ENCODE measurements around the gene FGF11. TPM values are rescaled to one million over a fixed set of nuclear protein-coding genes. Genes with fewer than 3 reads are reported as not detected.
A peak's percentile ranks its signal among the peaks of the same experiment; 100 is the strongest.
"Not testable (repeated sequence)": the region's sequence is repeated elsewhere in the genome, so short reads cannot be mapped to it uniquely, and the experiment has no call there.

FGF11 gene
- total and polyA plus RNA-seq, 2 donors (not counting 1 experiment from before 2014, with no cell fraction given): 0.33 to 0.87 TPM

DNA sequence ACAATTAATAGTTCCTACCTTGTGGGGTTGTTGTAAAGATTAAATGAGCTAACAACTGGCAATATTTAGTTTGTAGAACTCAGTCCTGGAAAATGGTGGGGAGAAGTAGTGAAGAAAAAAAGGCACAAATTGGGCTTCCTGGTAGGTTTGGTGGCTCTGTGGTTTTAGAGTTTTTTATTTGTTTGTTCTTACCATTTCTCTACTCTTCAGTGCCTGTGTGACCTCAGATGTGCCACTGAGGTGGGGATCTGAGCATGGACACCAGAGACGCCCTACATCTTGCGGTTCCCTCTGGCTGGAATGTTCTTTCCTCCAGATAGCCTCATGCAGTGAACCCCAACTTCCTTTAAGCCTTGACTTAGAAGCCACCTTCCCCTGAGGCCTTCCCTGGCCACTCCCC is 32.4 kb downstream of the FGF11 start:
- H3K9ac ChIP-seq (ENCODE audit: insufficient read depth, low read length): no peak overlapping the region
- peaks cover 82% of the 10 kb centered on the region for H3K79me2 ChIP-seq (ENCODE audit: control insufficient read depth, insufficient read depth, low read length)
- TF ChIP-seq EZH2 (IDR thresholded peaks at IDR 0.05; ENCODE audit: low read length, missing control alignments) (no peak), CTCF (conservative IDR thresholded peaks at IDR 0.05 in 1 of 2, IDR thresholded peaks at IDR 0.05 in 1 of 2; ENCODE audit: low read depth in 1 of 2, low read length in 2 of 2) (no peak)
- H4K20me1 ChIP-seq (ENCODE audit: control insufficient read depth, extremely low read depth, insufficient read depth, low read length): no peaks in the 10 kb centered on the region
- no peak for DNase-seq (ENCODE audit: low read depth in 2 of 2)
- no peaks in the 10 kb centered on the region for H3K9me3 ChIP-seq (ENCODE audit: control insufficient read depth, insufficient read depth, low read depth, low read length)
- peaks cover 2% of the 10 kb centered on the region for H3K36me3 ChIP-seq (ENCODE audit: control insufficient read depth, insufficient read depth, low read length)
- H2AFZ ChIP-seq (ENCODE audit: low read length): no peak overlapping the region
- H3K27ac ChIP-seq (ENCODE audit: insufficient read depth, low read length): no peak overlapping the region
- no peak overlapping the region for H3K4me2 ChIP-seq (ENCODE audit: extremely low read depth, insufficient read depth, low read length)
- H3K4me1 ChIP-seq (ENCODE audit: control insufficient read depth, extremely low read depth, insufficient read depth, low read length): peaks cover 17% of the 10 kb centered on the region
- no peaks in the 10 kb centered on the region for H3K27me3 ChIP-seq (ENCODE audit: control insufficient read depth, insufficient read depth, low read length)
- no peak overlapping the region for H3K4me3 ChIP-seq (replicated peaks in 1 of 4; ENCODE audit: control extremely low read depth in 1 of 4, insufficient read depth in 1 of 4, low read depth in 3 of 4, low read length in 4 of 4)

- H2AFZ ChIP-seq (ENCODE audit: low read length); H3K27me3 ChIP-seq (ENCODE audit: control insufficient read depth, insufficient read depth, low read length); H3K27ac ChIP-seq (ENCODE audit: insufficient read depth, low read length); H3K9ac ChIP-seq (ENCODE audit: insufficient read depth, low read length); H3K4me3 ChIP-seq (replicated peaks in 1 of 4; ENCODE audit: control extremely low read depth in 1 of 4, insufficient read depth in 1 of 4, low read depth in 3 of 4, low read length in 4 of 4); H4K20me1 ChIP-seq (ENCODE audit: control insufficient read depth, extremely low read depth, insufficient read depth, low read length); H3K4me2 ChIP-seq (ENCODE audit: extremely low read depth, insufficient read depth, low read length); H3K36me3 ChIP-seq (ENCODE audit: control insufficient read depth, insufficient read depth, low read length); H3K9me3 ChIP-seq (ENCODE audit: control insufficient read depth, insufficient read depth, low read depth, low read length); DNase-seq (ENCODE audit: low read depth in 2 of 2): not testable (repeated sequence)
- H3K79me2 ChIP-seq (ENCODE audit: control insufficient read depth, insufficient read depth, low read length): peaks cover 85% of the 10 kb centered on the region
- peaks cover 16% of the 10 kb centered on the region for H3K4me1 ChIP-seq (ENCODE audit: control insufficient read depth, extremely low read depth, insufficient read depth, low read length)
Measured at GRCh38 chr17:7474767-7475166, 35.5 kb downstream of the FGF11 start.

GRCh38 chr17:7475764-7476422 is 36.6 kb downstream of the FGF11 start:
- H3K9me3 ChIP-seq (ENCODE audit: control insufficient read depth, insufficient read depth, low read depth, low read length): no peaks in the 10 kb centered on the region
- H3K36me3 ChIP-seq (ENCODE audit: control insufficient read depth, insufficient read depth, low read length): peaks cover 2% of the 10 kb centered on the region
- peak overlapping the region; percentile 27 for H3K4me2 ChIP-seq (ENCODE audit: extremely low read depth, insufficient read depth, low read length)
- peaks cover 81% of the 10 kb centered on the region for H3K79me2 ChIP-seq (ENCODE audit: control insufficient read depth, insufficient read depth, low read length)
- H3K27ac ChIP-seq (ENCODE audit: insufficient read depth, low read length): peak overlapping the region; percentile 91
- TF ChIP-seq CTCF (conservative IDR thresholded peaks at IDR 0.05 in 1 of 2, IDR thresholded peaks at IDR 0.05 in 1 of 2; ENCODE audit: low read depth in 1 of 2, low read length in 2 of 2) (no peak), EZH2 (IDR thresholded peaks at IDR 0.05; ENCODE audit: low read length, missing control alignments) (no peak)
- no peak overlapping the region for H2AFZ ChIP-seq (ENCODE audit: low read length)
- no peaks in the 10 kb centered on the region for H3K27me3 ChIP-seq (ENCODE audit: control insufficient read depth, insufficient read depth, low read length)
- peaks cover 21% of the 10 kb centered on the region for H3K4me1 ChIP-seq (ENCODE audit: control insufficient read depth, extremely low read depth, insufficient read depth, low read length)
- no peak overlapping the region for H3K9ac ChIP-seq (ENCODE audit: insufficient read depth, low read length)
- H3K4me3 ChIP-seq (replicated peaks in 1 of 4; ENCODE audit: control extremely low read depth in 1 of 4, insufficient read depth in 1 of 4, low read depth in 3 of 4, low read length in 4 of 4): peak overlapping the region in 1 of 4 experiments; percentile 91
- DNase-seq (ENCODE audit: low read depth in 2 of 2): peak in 1 of 2 donors; percentile 39
- peaks cover 2% of the 10 kb centered on the region for H4K20me1 ChIP-seq (ENCODE audit: control insufficient read depth, extremely low read depth, insufficient read depth, low read length)
